C1 segment of cervical spinal cord (tissue), 14 donors: ENCODE measurements around the gene DUSP5.

Experiments used
- DNase-seq, 14 donors: peaks; one replicate each; lab custom pipeline; 2025; lab: John Stamatoyannopoulos, UW

Gene DUSP5

DNA sequence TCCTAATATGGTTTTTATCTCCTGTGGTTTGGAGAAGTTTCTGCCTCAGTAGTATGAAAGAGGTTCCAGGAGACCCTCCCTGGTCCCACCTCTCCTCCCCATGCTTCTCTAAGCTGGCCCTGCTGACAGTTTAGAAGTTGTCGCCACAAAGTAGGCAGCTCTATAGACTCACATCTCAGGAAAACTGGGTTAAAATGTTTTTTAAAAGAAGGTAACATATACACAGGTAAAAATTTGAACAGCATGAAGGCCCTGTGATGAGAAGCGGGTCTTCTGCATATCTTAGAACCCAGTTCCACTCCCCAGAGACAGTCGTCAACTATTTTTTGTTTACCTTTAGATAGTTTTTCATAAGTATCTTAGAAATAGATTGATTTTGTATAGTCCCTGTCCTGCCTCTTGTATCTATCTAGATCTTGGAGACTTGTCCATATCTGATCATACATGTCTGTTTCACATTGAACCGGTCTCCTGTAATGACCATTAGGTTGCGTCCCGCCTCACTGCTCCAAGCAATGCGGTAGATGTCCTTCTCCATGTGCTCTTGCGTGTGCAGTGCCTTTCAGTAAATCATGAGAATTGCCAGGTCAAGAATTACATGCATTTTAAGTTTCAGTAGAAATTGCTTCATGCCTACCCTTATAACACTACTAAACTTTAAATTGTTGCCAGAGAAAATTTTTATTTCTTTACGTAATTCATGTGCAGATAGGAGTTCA lies 2.2 kb downstream of the DUSP5 start:
- DNase-seq, result peak in 1 of 14 donors; percentile 40

DNA sequence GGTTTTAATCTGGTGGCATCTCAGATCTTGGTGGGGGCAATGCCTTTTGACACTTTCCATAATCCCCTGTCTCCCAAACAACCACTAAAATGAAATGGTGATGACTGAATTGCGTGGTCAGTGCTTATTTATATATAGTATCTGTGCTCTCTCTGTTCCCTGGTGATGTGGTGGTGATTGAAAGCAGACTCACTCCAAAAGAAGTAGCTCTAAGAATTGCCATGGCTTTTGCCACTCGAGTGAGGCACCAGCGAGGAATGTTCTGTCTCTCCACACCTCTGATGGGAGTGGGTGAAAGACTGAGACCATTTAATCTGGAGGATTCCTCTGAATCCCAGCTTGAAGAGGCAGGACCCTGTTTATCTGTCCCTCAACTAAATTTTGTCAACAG lies 2.8 kb downstream of the DUSP5 start:
- DNase-seq, result no peak

DNA sequence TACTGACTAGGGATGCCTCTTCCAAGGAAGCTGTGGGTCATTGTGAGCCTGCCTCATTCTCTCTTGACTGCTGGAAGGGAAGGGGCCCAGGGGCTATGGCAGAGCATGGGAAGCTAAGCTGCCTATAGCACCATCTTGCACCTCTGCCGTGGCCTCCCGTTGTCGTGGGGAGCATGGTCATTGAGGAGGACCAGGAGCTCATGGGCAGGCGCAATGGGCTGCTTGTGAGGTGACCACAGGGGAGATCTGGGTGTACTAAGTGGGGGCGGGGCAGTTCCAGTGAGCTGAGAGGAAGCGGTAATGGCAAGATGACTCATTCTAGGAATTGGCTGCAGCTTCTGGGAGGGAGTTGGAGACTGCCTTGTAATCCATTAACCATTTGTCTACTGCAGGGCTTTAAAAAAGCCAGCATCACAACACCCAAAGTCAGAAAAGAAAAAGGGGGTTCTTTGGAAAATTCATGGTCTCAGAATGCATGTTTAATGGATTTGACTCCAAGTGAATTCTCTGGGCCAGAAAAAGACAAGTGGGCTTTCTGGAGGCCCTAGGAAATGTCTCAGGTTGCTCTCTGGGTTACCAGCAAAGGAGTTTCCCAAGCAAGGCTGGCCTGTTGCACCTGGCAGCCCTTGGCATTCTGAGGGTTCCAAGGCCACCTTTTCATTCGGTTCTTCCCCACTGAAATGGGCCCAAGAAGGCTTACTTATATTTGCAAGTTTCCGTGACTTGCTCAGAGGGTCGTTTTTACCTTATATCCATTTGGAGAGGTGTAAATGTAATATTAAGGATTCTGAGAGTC lies 3.6 kb downstream of the DUSP5 start:
- DNase-seq, result peak in 11 of 14 donors; percentile 17 to 88 (median 36)

GRCh38 chr10:110502072-110502845 lies 4.6 kb downstream of the DUSP5 start:
- peak in 1 of 14 donors; percentile 59 for DNase-seq

DNA sequence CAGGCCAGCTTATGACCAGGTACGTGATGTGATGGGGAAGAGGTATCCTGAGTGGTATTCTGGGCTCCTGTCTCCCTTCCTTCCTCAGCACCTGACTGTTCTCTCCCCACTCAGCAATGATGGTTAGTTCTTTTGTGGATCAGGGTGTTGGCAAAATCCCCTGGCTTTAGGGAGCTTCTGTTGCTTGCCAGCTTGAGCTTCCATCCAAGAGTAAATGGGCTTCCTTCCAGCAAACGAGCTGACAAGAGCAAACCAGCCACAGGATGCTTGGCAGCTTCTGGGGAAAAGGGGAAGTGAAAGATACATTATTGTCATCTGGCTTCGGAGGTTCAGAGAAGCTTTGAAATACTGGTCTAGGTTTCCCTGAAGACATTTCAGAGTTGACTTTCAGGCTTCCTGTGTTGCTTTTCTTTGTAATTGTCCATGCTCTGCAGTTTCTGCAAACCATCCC lies 5.2 kb downstream of the DUSP5 start:
- DNase-seq, result peak in 12 of 14 donors; percentile 13 to 99 (median 48)

DNA sequence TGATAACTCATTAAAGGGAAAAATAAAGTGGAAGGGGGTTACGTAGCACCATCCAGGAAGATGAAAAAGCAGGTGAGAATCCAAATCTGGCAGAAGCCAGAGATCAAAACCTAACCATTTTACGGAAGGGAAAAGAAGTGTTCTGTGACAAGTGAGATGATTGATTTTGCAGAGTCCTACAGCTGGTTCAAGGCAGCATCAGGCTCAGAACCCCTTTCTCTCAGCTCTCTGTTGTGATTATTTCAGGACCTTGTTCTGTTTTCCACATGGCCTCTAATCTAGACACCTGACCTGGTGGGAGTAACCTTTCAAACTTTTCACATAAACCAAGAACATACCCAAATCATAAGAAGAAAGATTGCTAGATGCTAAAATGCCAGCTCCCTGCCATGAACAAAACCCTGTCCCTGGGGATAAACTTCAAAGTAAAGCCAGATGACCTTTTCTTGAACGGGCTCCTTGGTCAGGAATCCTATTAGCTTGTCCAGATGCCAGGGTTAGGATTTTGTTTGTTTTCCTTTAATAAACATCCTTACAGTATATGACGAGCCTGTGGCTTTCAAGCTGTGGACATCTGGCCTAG lies 5.9 kb downstream of the DUSP5 start:
- no peak for DNase-seq

GRCh38 chr10:110504111-110504735 lies 6.5 kb downstream of the DUSP5 start:
- peak in 8 of 14 donors; percentile 11 to 61 (median 32) for DNase-seq

GRCh38 chr10:110505130-110505770 lies 7.5 kb downstream of the DUSP5 start:
- DNase-seq, result peak in 1 of 14 donors; percentile 79

GRCh38 chr10:110506448-110506847 lies 8.7 kb downstream of the DUSP5 start:
- no peak for DNase-seq

DNA sequence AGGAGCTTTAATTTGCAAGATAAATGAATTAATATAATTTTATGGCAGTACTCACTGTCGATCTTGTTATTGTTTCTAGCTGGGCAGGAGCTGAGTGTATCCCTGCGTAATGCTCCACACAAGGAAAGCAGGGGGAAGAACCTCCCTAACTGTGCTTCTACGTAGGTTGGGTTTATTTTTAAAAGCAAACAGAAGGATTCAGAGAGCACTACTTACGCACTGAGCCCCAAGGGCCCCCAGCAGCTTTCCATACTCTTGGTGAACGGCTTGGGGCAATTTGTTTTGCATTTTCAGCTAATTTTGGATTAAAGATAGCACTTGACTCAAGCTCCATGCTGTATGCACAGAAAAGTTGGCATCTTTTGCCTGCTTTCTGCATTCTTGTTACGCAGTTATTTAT lies 9.6 kb downstream of the DUSP5 start:
- DNase-seq, result peak in 1 of 14 donors; percentile 30

DNA sequence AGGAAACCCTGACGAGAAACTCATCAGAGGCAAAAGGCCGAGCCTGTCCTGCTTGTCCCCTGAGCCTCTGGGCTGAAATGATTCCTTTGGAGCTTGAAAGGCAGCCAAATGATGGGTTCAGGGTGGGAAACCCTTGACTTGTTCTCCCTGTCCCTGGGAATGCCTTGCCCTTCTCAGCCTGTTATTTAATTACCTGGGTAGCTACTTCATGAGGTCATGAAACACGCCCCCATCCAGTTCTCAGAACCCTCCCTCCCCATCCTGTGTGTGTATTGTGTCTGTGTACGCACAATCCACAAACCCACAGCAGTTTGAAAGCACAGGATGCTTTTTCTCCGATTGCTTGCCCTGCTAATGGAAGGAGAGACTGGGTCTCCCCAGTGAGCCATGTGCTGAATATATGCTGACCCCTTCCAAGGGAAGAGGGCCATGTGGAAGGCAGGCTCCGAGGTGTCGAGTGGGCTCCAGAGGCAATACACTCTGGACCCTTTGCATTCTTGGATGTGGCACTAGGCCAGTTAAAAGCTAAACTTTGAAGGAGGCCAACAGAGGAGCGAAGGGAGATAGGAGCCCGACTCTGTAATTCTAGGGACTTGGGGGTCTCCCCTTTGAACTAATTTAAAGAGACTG lies 10.6 kb downstream of the DUSP5 start:
- peak in 1 of 14 donors; percentile 39 for DNase-seq

GRCh38 chr10:110508806-110509544 lies 11.3 kb downstream of the DUSP5 start:
- DNase-seq, result peak in 1 of 14 donors; percentile 80

DNA sequence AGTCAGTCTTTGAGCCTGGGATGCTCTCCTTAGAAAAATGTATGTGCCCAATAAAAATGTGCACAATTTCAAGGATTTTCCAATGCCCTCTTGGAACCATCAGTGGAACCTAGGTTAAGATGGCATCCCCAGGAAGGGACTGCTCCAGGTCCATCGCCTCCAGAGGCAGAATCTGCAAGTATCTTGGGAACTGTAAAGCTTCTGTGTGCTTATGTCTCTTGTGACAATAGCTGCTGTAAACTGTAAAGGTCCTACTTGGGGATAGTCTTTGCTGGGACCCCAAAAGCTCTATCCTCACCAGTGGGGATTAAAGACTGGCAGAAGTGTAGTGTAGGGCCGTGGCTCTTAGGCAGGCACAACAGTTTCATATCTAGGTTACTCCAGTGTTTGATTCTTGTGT lies 11.9 kb downstream of the DUSP5 start:
- DNase-seq, result no peak

DNA sequence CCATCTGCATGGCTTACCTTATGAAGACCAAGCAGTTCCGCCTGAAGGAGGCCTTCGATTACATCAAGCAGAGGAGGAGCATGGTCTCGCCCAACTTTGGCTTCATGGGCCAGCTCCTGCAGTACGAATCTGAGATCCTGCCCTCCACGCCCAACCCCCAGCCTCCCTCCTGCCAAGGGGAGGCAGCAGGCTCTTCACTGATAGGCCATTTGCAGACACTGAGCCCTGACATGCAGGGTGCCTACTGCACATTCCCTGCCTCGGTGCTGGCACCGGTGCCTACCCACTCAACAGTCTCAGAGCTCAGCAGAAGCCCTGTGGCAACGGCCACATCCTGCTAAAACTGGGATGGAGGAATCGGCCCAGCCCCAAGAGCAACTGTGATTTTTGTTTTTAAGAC lies 12.4 kb downstream of the DUSP5 start:
- peak in 1 of 14 donors; percentile 44 for DNase-seq

DNA sequence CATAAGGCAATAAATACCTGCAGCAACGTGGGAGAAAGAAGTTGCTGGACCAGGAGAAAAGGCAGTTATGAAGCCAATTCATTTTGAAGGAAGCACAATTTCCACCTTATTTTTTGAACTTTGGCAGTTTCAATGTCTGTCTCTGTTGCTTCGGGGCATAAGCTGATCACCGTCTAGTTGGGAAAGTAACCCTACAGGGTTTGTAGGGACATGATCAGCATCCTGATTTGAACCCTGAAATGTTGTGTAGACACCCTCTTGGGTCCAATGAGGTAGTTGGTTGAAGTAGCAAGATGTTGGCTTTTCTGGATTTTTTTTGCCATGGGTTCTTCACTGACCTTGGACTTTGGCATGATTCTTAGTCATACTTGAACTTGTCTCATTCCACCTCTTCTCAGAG lies 13.0 kb downstream of the DUSP5 start:
- no peak for DNase-seq

GRCh38 chr10:110511734-110512449 lies 14.2 kb downstream of the DUSP5 start:
- peak in 1 of 14 donors; percentile 78 for DNase-seq

DNA sequence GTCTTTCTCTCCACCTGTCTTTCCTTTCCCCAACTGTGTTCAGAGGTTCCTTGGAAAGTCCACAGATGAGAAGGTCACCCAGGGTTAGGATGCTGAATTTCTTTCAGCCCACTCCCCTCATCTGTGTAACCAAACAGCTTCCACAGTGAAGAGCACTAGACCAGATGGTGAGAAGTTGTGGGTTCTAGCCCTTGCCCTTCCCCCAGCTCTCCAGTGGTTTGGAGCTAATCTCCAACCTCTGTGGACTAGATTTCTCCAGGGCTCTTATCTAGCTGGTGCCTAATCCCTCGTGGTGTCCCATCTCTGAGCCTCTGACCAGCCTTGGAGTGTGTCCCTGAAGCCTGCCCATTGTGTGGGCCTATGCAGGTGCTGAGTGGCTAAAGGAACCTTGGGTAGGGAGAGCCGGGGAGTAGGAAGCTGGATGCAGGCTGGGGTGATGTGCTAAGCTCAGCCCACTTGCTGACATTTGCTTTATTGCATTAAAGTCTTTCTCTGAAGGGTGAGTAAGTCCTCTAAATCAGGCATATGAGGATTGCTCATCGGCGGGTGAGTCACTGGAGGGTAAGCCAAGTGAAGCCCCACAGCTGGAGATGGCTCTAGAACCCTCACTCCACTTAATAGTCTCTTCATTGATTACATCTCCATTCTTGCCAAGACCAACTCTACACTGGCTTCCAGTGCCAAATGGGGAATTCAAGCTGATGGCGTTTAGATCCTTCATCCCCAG lies 14.9 kb downstream of the DUSP5 start:
- no peak for DNase-seq

DNA sequence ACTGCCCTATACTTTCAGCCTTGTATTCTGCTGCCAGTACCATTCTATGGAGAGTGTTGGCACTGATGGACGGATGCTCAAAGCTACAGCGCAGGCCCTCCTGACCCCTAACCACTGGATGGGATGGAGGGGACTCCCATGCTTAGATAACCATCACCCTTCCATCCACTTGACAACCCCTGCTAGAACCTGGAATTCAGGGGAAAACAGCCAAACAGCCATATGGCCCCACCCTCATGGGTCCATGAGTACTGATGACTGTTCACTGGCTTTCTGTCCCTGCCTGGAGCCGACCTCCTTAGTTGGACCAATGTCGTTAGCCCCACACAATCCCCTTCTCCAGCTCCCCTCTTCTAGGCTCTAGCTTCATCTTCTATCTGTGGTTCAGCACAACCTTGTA lies 16.2 kb downstream of the DUSP5 start:
- peak in 1 of 14 donors; percentile 40 for DNase-seq
